ACHN (cell line): ENCODE data around the gene EXTL1.
A peak's percentile ranks its signal among the peaks of the same experiment; 100 is the strongest.

ENCODE experiments used
- DNase-seq: peaks from one replicate; pipeline ENCODE4 v3.0.0-alpha.2; 2015
- in situ Hi-C: cut with HindIII; loops from 2 replicates; pipeline ENCODE4 v1.10.0; 2017; ENCODE audit warnings: low sequenced_read_pairs, low pct_ligation_motif_present, low pct_unique_long_range_greater_than_20kb

EXTL1 gene

DNA sequence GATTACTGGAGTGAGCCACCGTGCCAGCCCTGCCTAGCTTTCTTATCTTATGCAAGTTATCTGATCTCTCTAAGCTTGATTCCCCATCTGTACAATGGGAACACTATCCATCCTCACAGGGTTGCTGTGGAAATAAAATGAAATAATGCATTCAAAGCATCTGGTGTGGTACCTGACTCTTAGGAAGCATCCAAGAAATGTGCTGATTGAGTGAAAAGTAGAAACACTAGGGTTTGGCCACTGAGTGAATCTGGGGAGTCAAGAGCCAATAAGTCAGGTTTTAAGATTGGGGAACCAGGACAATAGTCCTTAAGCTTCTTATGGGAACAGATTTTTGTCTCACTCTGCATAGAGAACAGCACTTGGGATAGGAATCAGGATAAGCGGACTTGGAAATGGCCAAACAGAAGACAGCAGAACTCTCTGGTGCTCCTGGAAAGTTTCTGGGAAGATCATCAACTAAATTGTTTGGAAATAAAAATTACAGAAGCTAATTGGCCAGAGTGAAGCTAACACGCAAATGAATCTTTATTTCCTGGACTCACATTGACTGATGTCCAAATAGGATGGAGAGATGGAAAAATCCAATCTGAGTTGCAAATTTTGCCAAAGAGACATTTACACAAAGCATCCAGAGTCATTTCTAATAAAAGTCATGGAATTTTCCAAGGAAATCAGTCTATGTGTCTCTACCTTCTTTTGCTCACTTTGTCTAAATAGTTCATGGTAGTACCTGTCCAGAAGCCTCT is 27.0 kb upstream of the EXTL1 start:
- in situ Hi-C loops, result no loop called here
- no peak for DNase-seq

DNA sequence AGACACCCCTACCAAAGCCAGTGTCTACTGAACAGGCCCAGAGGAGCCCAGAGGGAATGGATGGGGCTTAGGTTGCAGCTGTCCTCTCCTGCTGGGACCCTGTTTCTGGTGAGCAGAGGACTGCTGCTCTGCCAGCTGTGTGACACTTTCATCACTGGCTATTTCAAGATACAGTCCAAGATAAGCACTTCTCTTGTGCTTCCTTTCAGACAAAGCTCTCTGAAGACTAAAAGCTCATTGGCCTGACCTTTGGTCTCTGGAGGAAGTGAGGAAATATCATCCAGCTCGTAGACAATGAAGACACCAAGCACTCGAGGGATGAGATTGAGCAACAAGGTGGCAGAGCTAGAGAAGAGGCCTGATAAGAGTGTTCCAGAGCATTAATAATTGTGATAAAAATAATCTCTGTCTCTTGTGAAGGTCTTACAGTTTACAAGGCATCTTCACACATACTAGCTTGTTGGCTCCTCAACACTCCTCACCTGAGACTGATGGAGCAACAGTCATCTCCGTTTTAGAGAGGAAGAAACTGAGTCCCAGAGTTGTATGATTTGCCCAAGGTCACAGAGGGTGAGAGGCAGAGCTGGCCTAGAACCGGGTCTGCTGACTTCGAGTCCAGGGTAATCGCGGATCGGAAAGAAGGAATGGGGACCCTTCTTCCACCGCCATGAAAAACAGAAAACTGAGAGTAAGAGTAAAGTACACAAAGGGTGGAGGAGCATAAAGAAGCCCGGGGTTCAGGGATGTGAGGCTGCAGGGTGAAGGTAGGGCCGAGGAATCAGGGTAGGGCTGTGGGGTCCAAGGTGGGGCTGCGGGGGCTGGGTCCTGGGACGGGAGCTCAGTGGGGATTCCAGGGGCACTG is 24.4 kb upstream of the EXTL1 start:
- in situ Hi-C loops, result no loop called here
- DNase-seq, result peak; percentile 10

- DNase-seq, result peak; percentile 98
- in situ Hi-C loops, result no loop called here
Observed at GRCh38 chr1:25997828-25998761, 23.5 kb upstream of the EXTL1 start, which contains the start of gene PAFAH2. Gene PAFAH2, minus strand, starts transcription at chr1:25998063. Its CDS starts 7,247 bp downstream, at chr1:25990816.

DNA sequence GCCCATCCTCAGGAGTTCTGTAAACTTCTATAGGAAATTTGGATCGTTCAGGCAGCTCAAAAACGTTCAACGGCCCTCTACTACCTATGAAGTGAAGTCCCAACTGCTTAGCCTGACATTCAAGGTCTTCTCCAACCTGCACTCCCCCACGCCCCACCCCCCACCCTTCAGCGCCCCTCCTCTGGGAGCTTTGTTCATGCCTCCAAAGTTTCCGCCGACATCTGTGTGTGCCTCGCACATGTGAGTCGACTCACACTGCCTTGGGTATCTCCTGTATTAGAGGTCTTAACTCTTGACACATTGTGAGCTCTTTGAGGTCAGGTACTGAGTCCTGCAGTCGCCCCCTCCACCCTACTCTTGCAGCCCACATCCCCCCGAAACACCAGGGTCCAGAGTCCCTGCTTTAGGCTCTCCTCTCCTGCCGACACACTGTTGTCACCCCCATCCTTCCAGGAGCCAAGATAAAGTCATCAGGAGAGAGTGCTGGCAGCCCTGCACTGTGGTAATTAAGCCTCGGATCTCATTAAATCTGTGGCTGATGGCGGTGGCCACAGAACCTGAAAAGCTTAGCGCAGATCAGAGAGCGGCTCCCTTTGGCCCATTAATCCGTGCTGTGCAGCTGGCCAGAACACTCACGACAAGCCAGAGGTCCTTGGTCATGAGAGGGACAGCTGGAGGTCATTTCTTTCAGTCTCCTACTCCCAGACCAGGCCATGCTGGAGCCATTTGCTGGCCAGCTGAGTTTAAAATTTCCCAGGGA is 22.4 kb upstream of the EXTL1 start:
- in situ Hi-C loops, result no loop called here
- no peak for DNase-seq

DNA sequence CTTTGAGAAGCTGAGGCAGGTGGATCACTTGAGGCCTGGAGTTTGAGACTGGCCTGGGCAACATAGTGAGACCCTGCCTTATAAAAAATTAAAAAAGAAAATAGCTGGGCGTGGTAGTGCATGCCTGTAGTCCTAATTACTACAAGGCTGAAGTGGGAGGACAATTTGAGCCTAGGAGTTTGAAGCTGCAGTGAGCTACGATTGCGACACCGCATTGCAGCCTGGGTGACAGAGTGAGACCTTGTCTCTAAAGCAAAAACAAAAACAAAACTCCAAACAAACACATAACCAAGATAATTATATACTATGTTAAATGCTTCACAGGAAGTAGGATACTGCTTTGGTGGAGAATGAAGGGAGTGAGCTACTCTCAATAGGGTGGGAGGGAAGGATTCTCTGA is 18.3 kb upstream of the EXTL1 start:
- no peak for DNase-seq
- in situ Hi-C loops, result no loop called here

DNA sequence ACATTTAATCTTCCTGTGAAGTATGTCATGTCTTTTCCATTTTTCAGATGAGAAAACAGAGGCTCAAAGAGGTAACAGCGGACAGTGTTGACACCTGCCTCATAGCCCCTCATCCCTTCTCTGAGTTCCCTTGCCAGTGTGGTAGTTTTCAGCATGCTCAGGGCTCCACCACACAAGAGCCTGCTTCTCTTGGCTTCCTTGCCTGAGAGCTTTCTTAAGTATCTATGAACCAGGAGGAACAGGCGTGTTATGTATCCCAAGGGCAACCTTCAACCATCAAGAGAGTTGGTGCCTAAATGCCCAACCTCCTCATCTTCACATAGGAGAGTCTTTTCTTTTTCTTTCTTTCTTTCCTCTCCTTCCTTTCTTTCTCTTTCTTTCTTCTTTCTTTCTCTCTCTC is 17.8 kb upstream of the EXTL1 start:
- in situ Hi-C loops, result no loop called here
- no peak for DNase-seq

GRCh38 chr1:26005434-26006105 is 16.0 kb upstream of the EXTL1 start:
- in situ Hi-C loops, result no loop called here
- DNase-seq, result no peak

DNA sequence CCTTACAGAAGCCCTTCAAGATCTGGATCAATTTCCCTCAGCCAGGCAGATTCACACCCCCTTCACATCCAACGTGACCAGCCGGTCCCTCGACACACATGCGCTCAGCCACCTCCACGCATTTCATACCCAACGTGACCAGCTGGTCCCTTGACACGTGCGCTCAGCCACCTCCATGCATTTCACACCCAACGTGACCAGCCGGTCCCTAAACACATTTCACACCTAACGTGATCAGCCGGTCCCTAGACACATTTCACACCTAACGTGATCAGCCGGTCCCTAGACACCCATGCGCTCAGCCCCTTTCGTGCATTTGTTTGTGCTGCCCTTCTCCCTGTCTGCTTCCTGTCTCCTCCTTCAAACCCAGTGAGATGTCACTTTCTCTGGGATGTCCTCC is 14.9 kb upstream of the EXTL1 start:
- in situ Hi-C loops, result no loop called here

GRCh38 chr1:26009796-26010447 is 11.7 kb upstream of the EXTL1 start:
- in situ Hi-C loops, result no loop called here
- DNase-seq, result peak; percentile 25

More for the DNA sequence above, 14.9 kb upstream of the EXTL1 start:
- no peak for DNase-seq

- in situ Hi-C loops, result no loop called here
- DNase-seq, result no peak
Observed at GRCh38 chr1:26010825-26011224, 10.8 kb upstream of the EXTL1 start.

- no peak for DNase-seq
- in situ Hi-C loops, result no loop called here
Observed at GRCh38 chr1:26012864-26013263, 8.7 kb upstream of the EXTL1 start.

GRCh38 chr1:26014179-26014578 is 7.4 kb upstream of the EXTL1 start:
- DNase-seq, result no peak
- in situ Hi-C loops, result no loop called here

GRCh38 chr1:26015358-26015757 is 6.2 kb upstream of the EXTL1 start:
- in situ Hi-C loops, result no loop called here
- DNase-seq, result no peak

- no peak for DNase-seq
Observed at GRCh38 chr1:26016258-26016952, 5.2 kb upstream of the EXTL1 start.

GRCh38 chr1:26016953-26017545 is 4.5 kb upstream of the EXTL1 start:
- no peak for DNase-seq
- in situ Hi-C loops, result no loop called here

More at GRCh38 chr1:26016258-26016952, 5.2 kb upstream of the EXTL1 start:
- in situ Hi-C loops, result no loop called here

DNA sequence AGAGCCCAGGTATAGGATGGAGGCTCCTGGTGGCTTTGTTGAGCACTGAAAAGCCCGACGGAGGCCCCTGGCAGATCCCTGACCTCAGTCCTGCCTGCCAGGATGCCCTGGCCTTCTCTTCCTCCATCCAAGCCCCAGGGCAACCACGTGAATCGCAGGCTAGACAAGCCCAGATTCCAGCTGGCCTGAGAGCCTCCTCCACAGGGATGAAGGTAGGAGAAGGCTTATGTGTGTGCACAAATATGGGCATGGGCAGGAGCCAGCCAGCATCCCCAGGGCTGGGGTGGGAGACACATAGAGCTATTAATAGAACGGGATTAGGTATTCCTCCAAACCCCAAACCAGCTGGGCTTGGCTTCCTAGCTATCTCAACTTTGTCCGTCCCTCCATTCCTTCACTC is 4.0 kb upstream of the EXTL1 start:
- in situ Hi-C loops, result no loop called here
- no peak for DNase-seq
